GM12878 (cell line): ENCODE measurements around the gene SLCO3A1. TPM values are rescaled to one million over a fixed set of nuclear protein-coding genes. Genes with fewer than 3 reads are reported as not detected.

Source experiments
- ATAC-seq: fragments of 200-7000 bp; cut with Tn5 transposase; 3 replicates; pipeline ENCODE4 v1.9.1; 2020; ENCODE audit warnings: mild to moderate bottlenecking, moderate library complexity
- BruUV-seq: library from RNA; stranded (reverse); fragments of 400-500 nt; replicated peaks from 2 replicates; lab custom pipeline; 2021; lab: Mats Ljungman, UMichigan
- CTCF ChIA-PET: fragments of 300-600 bp; sonication (Branson Sonifier 250); formaldehyde crosslinking; extraction: SDS; loops from one replicate; lab custom pipeline; 2021; ENCODE audit warnings: inconsistent platforms; lab: Yijun Ruan, JAX
- POLR2A ChIA-PET: fragments of 350-600 bp; formaldehyde crosslinking; extraction: SDS; loops from one replicate; lab custom pipeline; 2021; ENCODE audit warnings: inconsistent platforms; lab: Charles Lee
- RAD21 ChIA-PET: fragments of 300-600 bp; sonication (Branson Sonifier 250); formaldehyde crosslinking; loops from one replicate; lab custom pipeline; 2023; ENCODE audit warnings: antibody characterized with exemption; ENCODE audit not compliant: unreplicated experiment; lab: Charles Lee
- SMC1A ChIA-PET: fragments of 300-600 bp; sonication (Branson Sonifier 250); formaldehyde crosslinking; loops from one replicate; lab custom pipeline; 2023; ENCODE audit not compliant: unreplicated experiment, uncharacterized antibody; lab: Charles Lee
- DNase-seq: peaks from one replicate; pipeline ENCODE4 v3.0.0-alpha.2; 2011; ENCODE audit warnings: low read depth, low spot score
- FAIRE-seq: peaks from 3 replicates; lab custom pipeline; 2011; peaks lifted over from hg19 to GRCh38; lab: Jason Lieb, UNC
- H2AFZ ChIP-seq: 2 replicates; pipeline ENCODE4 v1.6.0; 2011; ENCODE audit warnings: low read depth, low read length, control low read depth; ENCODE audit not compliant: control insufficient read depth
- H3K27ac ChIP-seq: 2 replicates; pipeline ENCODE4 v1.5.1; 2011; ENCODE audit warnings: control low read depth; ENCODE audit not compliant: control insufficient read depth, insufficient read depth
- H3K27me3 ChIP-seq, 2 experiments: replicated peaks in 1 of 2; 2 replicates each; pipeline versions ENCODE4 v1.6.0 to v1.6.1; 2011; ENCODE audit warnings: low read length in 1 of 2; ENCODE audit not compliant: control insufficient read depth in 2 of 2, insufficient read depth in 2 of 2
- H3K36me3 ChIP-seq, 2 experiments: 2 replicates each; pipeline ENCODE4 v1.5.1; 2011; ENCODE audit warnings: low read length in 1 of 2; ENCODE audit not compliant: control insufficient read depth in 2 of 2, insufficient read depth in 2 of 2
- H3K4me1 ChIP-seq: 2 replicates; pipeline ENCODE4 v1.6.1; 2011; ENCODE audit warnings: mild to moderate bottlenecking, low read length, moderate library complexity, mixed read lengths; ENCODE audit not compliant: control insufficient read depth, insufficient read depth
- H3K4me2 ChIP-seq: 2 replicates; pipeline ENCODE4 v1.6.0; 2011; ENCODE audit warnings: control low read depth; ENCODE audit not compliant: control insufficient read depth, insufficient read depth
- H3K4me3 ChIP-seq: fragments of 200-600 bp; sonication (generic); 2 replicates; pipeline ENCODE4 v1.5.1; 2016
- H3K79me2 ChIP-seq: 2 replicates; pipeline ENCODE4 v1.6.0; 2011; ENCODE audit warnings: low read length; ENCODE audit not compliant: control insufficient read depth, insufficient read depth
- H3K9ac ChIP-seq: 2 replicates; pipeline ENCODE4 v1.8.0; 2011; ENCODE audit warnings: low read length, control low read depth, mixed read lengths; ENCODE audit not compliant: control insufficient read depth, insufficient read depth
- H3K9me3 ChIP-seq: replicated peaks from 3 replicates; pipeline ENCODE4 v1.5.1; 2011; ENCODE audit warnings: mild to moderate bottlenecking, low read length; ENCODE audit not compliant: control insufficient read depth, insufficient read depth
- H4K20me1 ChIP-seq: 2 replicates; pipeline ENCODE4 v1.6.0; 2011; ENCODE audit not compliant: control insufficient read depth, insufficient read depth
- ATF7 ChIP-seq: fragments of 450-650 bp; IDR thresholded peaks from 2 replicates; pipeline ENCODE4 v1.6.1; 2016; ENCODE audit warnings: low read depth, mild to moderate bottlenecking
- CBX5 ChIP-seq: sonication (generic); IDR thresholded peaks from 2 replicates; pipeline ENCODE4 v1.6.1; 2016; ENCODE audit warnings: low read depth, moderate library complexity, mild to moderate bottlenecking, inconsistent platforms
- CREM ChIP-seq: IDR thresholded peaks from 2 replicates; pipeline ENCODE4 v1.6.1; 2014; ENCODE audit warnings: antibody characterized with exemption, low read depth
- GATAD2B ChIP-seq: fragments of 450-650 bp; conservative IDR thresholded peaks from 2 replicates; pipeline ENCODE4 v1.6.1; 2017; ENCODE audit warnings: low read depth, mild to moderate bottlenecking, moderate library complexity
- HCFC1 ChIP-seq: fragments of 150-350 bp; IDR thresholded peaks from 2 replicates; pipeline ENCODE4 v1.6.1; 2014; ENCODE audit warnings: low read length
- IKZF1 ChIP-seq: fragments of 450-650 bp; conservative IDR thresholded peaks from 2 replicates; pipeline ENCODE4 v1.6.1; 2017; ENCODE audit warnings: antibody characterized with exemption, mild to moderate bottlenecking
- IKZF2 ChIP-seq, 2 experiments: fragments of 450-650 bp; IDR thresholded peaks; 2 replicates each; pipeline ENCODE4 v1.6.1; 2017; ENCODE audit warnings: mild to moderate bottlenecking in 2 of 2, moderate library complexity in 2 of 2
- KLF5 ChIP-seq: fragments of 450-650 bp; IDR thresholded peaks from 2 replicates; pipeline ENCODE4 v1.6.1; 2014; ENCODE audit warnings: mild to moderate bottlenecking; ENCODE audit not compliant: partially characterized antibody
- LARP7 ChIP-seq: fragments of 450-650 bp; IDR thresholded peaks from 2 replicates; pipeline ENCODE4 v1.6.1; 2017; ENCODE audit warnings: mild to moderate bottlenecking
- MYC ChIP-seq: IDR thresholded peaks from 2 replicates; pipeline ENCODE4 v1.6.1; 2011; ENCODE audit warnings: mild to moderate bottlenecking, low read length, moderate library complexity, inconsistent platforms; ENCODE audit not compliant: insufficient read depth, insufficient replicate concordance, insufficient read length, severe bottlenecking
- NRF1 ChIP-seq: conservative IDR thresholded peaks from 2 replicates; pipeline ENCODE4 v1.6.1; 2011; ENCODE audit warnings: mild to moderate bottlenecking, low read depth, low read length, improper control_type of control experiment
- PAX5 ChIP-seq: IDR thresholded peaks from 2 replicates; pipeline ENCODE4 v1.6.1; 2011; ENCODE audit warnings: low read depth, low read length, borderline replicate concordance
- POLR2AphosphoS2 ChIP-seq: IDR thresholded peaks from 2 replicates; pipeline ENCODE4 v1.6.1; 2011; ENCODE audit warnings: low read depth, mild to moderate bottlenecking, low read length, improper control_type of control experiment, moderate library complexity
- RELA ChIP-seq: fragments of 450-650 bp; IDR thresholded peaks from 2 replicates; pipeline ENCODE4 v1.8.0; 2014; ENCODE audit warnings: borderline replicate concordance; ENCODE audit not compliant: partially characterized antibody
- TBL1XR1 ChIP-seq: IDR thresholded peaks from 2 replicates; pipeline ENCODE4 v1.6.1; 2012; ENCODE audit warnings: low read depth, low read length, improper control_type of control experiment
- WRNIP1 ChIP-seq: IDR thresholded peaks from 2 replicates; pipeline ENCODE4 v1.6.1; 2011; ENCODE audit warnings: low read depth, low read length, improper control_type of control experiment, borderline replicate concordance
- ZBED1 ChIP-seq: IDR thresholded peaks from 2 replicates; pipeline ENCODE4 v1.6.1; 2016; ENCODE audit warnings: borderline replicate concordance
- ZZZ3 ChIP-seq: IDR thresholded peaks from 2 replicates; pipeline ENCODE4 v1.6.1; 2011; ENCODE audit warnings: low read depth; ENCODE audit not compliant: control insufficient read depth, insufficient read length
- WGBS: methylation state at CpG from one replicate; pipeline ENCODE4 v1.1.6; 2016; ENCODE audit warnings: low lambda C conversion rate; ENCODE audit not compliant: insufficient replicate concordance, insufficient coverage; ENCODE audit errors: missing lambda C conversion rate; 5-methylcytosine and 5-hydroxymethylcytosine counted together
- in situ Hi-C: fragments of 300-500 bp; cut with MboI; formaldehyde crosslinking; loops from 9 replicates; pipeline ENCODE4 v1.14.3; 2018; ENCODE audit warnings: mixed read lengths
- intact Hi-C: fragments of 100-400 bp; cut with micrococcal nuclease; formaldehyde crosslinking; loops from one replicate; pipeline ENCODE4 v1.14.2; 2022; ENCODE audit not compliant: unreplicated experiment
- polyA plus RNA-seq, 11 experiments: library from polyadenylated mRNA; depleted of rRNA in 4 of 11; unstranded in 6 of 11; stranded (reverse) in 5 of 11; fragments of >200 nt; fragmentation: Nextera tagmentation in 4 of 11; fragmentation: Illumina TruSeq in 1 of 11; extraction: Ambion mirVana in 4 of 11; extraction: Trizol in 1 of 11; gene quantifications; 1 replicate in 1 of 11; 2 replicates in 10 of 11; pipeline versions ENCODE4 v1.2.1 to v1.2.3, GENCODE V29; 2011 to 2016; ENCODE audit warnings: inconsistent platforms in 2 of 11, missing spikeins in 2 of 11, low read depth in 1 of 11
- total RNA-seq, 4 experiments: library from RNA; depleted of rRNA in 3 of 4; stranded (reverse); fragments of >200 nt in 3 of 4; fragmentation: Illumina TruSeq in 1 of 4; extraction: Trizol in 1 of 4; gene quantifications; 2 replicates each; pipeline versions ENCODE4 v1.2.1 to v1.2.3, GENCODE V29; 2013 to 2021
- TF ChIP-seq, protein P1 (sequence below): IDR thresholded peaks from 2 replicates; pipeline ENCODE4 v1.6.1; 2011; ENCODE audit warnings: mild to moderate bottlenecking, low read depth, low read length, moderate library complexity; ENCODE audit not compliant: insufficient replicate concordance
- TF ChIP-seq, protein P2 (sequence below): fragments of 450-650 bp; IDR thresholded peaks from 2 replicates; pipeline ENCODE4 v1.6.1; 2017; ENCODE audit warnings: mild to moderate bottlenecking, moderate library complexity

SLCO3A1 gene
- total and polyA plus RNA-seq, 10 of the 15 experiments (the other 5 are each of a cell fraction or from before 2014, with no cell fraction given), result 0.05 to 5.9 (median 0.31) TPM

DNA sequence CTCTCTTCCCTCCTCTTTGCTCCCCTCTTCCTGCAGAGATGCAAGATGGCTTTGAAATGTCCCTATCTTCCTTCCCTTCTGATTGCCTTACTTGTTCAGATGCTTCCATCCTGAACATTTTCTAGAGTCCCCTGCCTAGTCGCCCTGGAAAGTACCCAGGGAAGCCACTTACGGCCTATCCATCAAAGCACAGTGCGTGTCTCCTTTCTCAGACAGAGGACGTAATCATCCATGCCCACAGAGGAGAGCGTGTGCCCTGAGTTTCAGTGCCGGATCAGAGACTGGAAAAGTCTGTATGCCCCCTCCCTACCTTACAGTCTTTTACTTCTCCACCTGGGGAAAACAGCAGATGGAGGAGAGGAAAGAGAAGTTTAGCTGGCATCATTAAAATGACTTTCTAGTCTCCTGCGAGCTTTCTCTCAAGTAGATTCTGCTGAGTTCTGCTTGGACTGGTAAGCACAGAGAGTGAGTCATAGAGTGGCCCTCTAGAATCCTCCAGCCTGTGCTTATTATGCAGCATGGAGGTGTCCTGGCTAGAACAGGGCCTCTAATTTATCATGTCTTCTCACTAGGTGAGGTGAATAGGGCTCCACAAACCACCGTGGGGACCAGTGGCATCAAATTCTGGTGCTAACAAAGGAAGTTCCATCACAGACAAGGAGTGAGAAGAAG, 114.6 kb downstream of the SLCO3A1 start:
- H3K36me3 ChIP-seq, result no peaks in the 10 kb centered on the region; a peak in 1 of 4 replicates
- DNase-seq (no peak), FAIRE-seq (no peak), ATAC-seq (no peak)
- SMC1A ChIA-PET, result no interaction called here
- no peak overlapping the region for H3K9ac ChIP-seq
- RAD21 ChIA-PET, result no interaction called here
- no TSS peak for BruUV-seq
- H3K79me2 ChIP-seq, result no peaks in the 10 kb centered on the region
- CTCF ChIA-PET, result no interaction called here
- H3K4me3 ChIP-seq, result no peak overlapping the region
- H4K20me1 ChIP-seq, result no peaks in the 10 kb centered on the region
- no peaks in the 10 kb centered on the region for H3K4me1 ChIP-seq
- no peaks in the 10 kb centered on the region; the same call in 2 of the 3 replicates for H3K9me3 ChIP-seq
- intact Hi-C loops, result no loop called here
- H3K27me3 ChIP-seq, result no peaks in the 10 kb centered on the region
- no peak overlapping the region for H2AFZ ChIP-seq
- H3K4me2 ChIP-seq, result no peak overlapping the region
- in situ Hi-C loops, result no loop called here
- POLR2A ChIA-PET, result no interaction called here
- WGBS, result 26% methylated on average over 8 of the region's 8 CpGs
- TF ChIP-seq ZBED1 (no peak), RELA (no peak), TBL1XR1 (no peak), IKZF1 (no peak), GATAD2B (no peak), IKZF2 (IDR thresholded peaks at IDR 0.05) (no peak), HCFC1 (no peak), MYC (no peak), WRNIP1 (no peak), ZZZ3 (no peak), CREM (no peak), KLF5 (no peak), LARP7 (no peak), ATF7 (no peak), POLR2AphosphoS2 (no peak), NRF1 (no peak), CBX5 (no peak), PAX5 (no peak)
- TF ChIP-seq, protein P1, sequence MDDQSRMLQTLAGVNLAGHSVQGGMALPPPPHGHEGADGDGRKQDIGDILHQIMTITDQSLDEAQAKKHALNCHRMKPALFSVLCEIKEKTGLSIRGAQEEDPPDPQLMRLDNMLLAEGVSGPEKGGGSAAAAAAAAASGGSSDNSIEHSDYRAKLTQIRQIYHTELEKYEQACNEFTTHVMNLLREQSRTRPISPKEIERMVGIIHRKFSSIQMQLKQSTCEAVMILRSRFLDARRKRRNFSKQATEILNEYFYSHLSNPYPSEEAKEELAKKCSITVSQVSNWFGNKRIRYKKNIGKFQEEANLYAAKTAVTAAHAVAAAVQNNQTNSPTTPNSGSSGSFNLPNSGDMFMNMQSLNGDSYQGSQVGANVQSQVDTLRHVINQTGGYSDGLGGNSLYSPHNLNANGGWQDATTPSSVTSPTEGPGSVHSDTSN, result no peak
- TF ChIP-seq, protein P2, sequence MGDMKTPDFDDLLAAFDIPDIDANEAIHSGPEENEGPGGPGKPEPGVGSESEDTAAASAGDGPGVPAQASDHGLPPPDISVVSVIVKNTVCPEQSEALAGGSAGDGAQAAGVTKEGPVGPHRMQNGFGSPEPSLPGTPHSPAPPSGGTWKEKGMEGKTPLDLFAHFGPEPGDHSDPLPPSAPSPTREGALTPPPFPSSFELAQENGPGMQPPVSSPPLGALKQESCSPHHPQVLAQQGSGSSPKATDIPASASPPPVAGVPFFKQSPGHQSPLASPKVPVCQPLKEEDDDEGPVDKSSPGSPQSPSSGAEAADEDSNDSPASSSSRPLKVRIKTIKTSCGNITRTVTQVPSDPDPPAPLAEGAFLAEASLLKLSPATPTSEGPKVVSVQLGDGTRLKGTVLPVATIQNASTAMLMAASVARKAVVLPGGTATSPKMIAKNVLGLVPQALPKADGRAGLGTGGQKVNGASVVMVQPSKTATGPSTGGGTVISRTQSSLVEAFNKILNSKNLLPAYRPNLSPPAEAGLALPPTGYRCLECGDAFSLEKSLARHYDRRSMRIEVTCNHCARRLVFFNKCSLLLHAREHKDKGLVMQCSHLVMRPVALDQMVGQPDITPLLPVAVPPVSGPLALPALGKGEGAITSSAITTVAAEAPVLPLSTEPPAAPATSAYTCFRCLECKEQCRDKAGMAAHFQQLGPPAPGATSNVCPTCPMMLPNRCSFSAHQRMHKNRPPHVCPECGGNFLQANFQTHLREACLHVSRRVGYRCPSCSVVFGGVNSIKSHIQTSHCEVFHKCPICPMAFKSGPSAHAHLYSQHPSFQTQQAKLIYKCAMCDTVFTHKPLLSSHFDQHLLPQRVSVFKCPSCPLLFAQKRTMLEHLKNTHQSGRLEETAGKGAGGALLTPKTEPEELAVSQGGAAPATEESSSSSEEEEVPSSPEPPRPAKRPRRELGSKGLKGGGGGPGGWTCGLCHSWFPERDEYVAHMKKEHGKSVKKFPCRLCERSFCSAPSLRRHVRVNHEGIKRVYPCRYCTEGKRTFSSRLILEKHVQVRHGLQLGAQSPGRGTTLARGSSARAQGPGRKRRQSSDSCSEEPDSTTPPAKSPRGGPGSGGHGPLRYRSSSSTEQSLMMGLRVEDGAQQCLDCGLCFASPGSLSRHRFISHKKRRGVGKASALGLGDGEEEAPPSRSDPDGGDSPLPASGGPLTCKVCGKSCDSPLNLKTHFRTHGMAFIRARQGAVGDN, result no peak
- no peak overlapping the region for H3K27ac ChIP-seq
